ENCODE measurements around the gene DDI1.

Gene DDI1

DNA sequence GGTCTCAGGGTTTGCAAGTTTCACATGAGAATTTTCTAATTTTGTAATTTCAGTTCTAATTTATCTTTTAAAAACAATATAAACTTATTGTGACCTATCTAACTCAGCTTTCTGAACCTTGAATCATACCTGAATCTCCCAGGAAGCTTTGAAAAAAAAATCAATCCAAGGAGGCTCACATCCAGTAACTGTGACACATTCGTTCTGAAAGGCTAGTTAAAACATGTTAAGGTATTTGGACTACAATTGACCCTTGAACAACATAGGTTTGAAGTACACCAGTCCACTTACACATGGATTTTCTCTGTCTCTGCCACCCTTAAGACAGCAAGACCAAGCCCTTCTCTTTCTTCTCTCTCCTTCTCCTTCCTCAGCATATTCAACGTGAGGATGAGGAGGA, 40.0 kb downstream of the DDI1 start:
- no peak for TF ChIP-seq TAF1 (IDR thresholded peaks at IDR 0.05; ENCODE audit: borderline replicate concordance, insufficient read depth, low read length)
- no peak for TF ChIP-seq SIN3A (IDR thresholded peaks at IDR 0.05; ENCODE audit: borderline replicate concordance, insufficient read depth, low read length)
- no peak for TF ChIP-seq POLR2AphosphoS5 (IDR thresholded peaks at IDR 0.05; ENCODE audit: low read depth, low read length)
- no peak for TF ChIP-seq FOXP2 (optimal IDR thresholded peaks at IDR 0.05; ENCODE audit: borderline replicate concordance, extremely low read depth, extremely low read length, insufficient read depth)
- no peak for TF ChIP-seq REST (IDR thresholded peaks at IDR 0.05; ENCODE audit: insufficient read depth in 1 of 2, low read depth in 2 of 2, low read length in 2 of 2)

DNA sequence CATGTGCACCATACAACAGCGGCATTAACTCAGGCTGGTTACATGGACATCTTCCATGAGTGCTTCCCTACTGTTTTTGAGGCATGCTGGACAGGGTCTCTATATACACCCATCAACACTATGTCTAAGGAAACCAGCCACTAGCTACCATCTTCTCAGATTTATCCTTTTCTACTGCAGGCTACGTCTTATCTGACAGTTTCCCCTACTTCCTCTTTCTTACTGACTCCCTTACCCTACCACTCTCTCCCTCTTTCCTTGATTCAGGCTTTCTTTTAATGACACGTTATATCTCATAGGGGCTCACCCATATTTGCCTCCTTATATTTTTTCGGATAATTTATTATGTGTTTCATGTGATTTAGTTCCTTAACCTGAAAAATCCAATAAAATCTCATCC, 41.8 kb downstream of the DDI1 start:
- TF ChIP-seq POLR2AphosphoS5 (IDR thresholded peaks at IDR 0.05; ENCODE audit: low read depth, low read length) (no peak), SIN3A (IDR thresholded peaks at IDR 0.05; ENCODE audit: borderline replicate concordance, insufficient read depth, low read length) (no peak)

DNA sequence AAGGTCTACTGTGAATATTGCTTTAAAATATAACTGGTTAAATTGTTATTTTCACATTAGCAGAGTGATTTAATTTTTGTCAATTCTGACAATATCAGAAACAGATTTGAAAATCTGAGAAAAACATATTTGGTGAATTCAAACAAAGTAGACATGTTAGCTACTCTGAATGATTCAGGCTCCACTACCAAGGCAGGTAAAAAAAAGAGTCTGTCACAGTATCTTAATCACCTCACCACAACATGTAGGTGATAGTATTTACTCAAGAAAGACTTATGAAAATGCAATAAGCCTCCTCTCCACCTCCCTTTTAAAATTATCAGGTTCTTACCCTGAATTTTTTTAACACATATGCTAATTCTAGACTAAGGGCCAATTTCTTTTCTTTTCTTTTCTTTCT, 42.6 kb downstream of the DDI1 start:
- TF ChIP-seq TAF1 (IDR thresholded peaks at IDR 0.05; ENCODE audit: borderline replicate concordance, insufficient read depth, low read length) (no peak), REST (IDR thresholded peaks at IDR 0.05; ENCODE audit: insufficient read depth in 1 of 2, low read depth in 2 of 2, low read length in 2 of 2) (no peak), SIN3A (IDR thresholded peaks at IDR 0.05; ENCODE audit: borderline replicate concordance, insufficient read depth, low read length) (no peak), FOXP2 (optimal IDR thresholded peaks at IDR 0.05; ENCODE audit: borderline replicate concordance, extremely low read depth, extremely low read length, insufficient read depth) (no peak), POLR2AphosphoS5 (IDR thresholded peaks at IDR 0.05; ENCODE audit: low read depth, low read length) (no peak)

- TF ChIP-seq SIN3A (IDR thresholded peaks at IDR 0.05; ENCODE audit: borderline replicate concordance, insufficient read depth, low read length) = no peak
- TF ChIP-seq POLR2AphosphoS5 (IDR thresholded peaks at IDR 0.05; ENCODE audit: low read depth, low read length) = no peak
- no peak for TF ChIP-seq REST (IDR thresholded peaks at IDR 0.05; ENCODE audit: insufficient read depth in 1 of 2, low read depth in 2 of 2, low read length in 2 of 2)
- no peak for TF ChIP-seq FOXP2 (optimal IDR thresholded peaks at IDR 0.05; ENCODE audit: borderline replicate concordance, extremely low read depth, extremely low read length, insufficient read depth)
- TF ChIP-seq TAF1 (IDR thresholded peaks at IDR 0.05; ENCODE audit: borderline replicate concordance, insufficient read depth, low read length) = no peak
Observed at GRCh38 chr11:104086621-104087020, 50.2 kb downstream of the DDI1 start.
